HepG2 (cell line): ENCODE measurements around the gene HAPLN3. TPM values are rescaled to one million over a fixed set of nuclear protein-coding genes. Genes with fewer than 3 reads are reported as not detected.
"Not testable (repeated sequence)": the region's sequence is repeated elsewhere in the genome, so short reads cannot be mapped to it uniquely, and the experiment has no call there.

Source experiments
- ATAC-seq: fragments of 200-7000 bp; cut with Tn5 transposase; 3 replicates; pipeline ENCODE4 v1.9.1; 2020; ENCODE audit warnings: mild to moderate bottlenecking, moderate library complexity
- BruUV-seq: library from RNA; stranded (reverse); fragments of 400-500 nt; replicated peaks from 2 replicates; lab custom pipeline; 2021; lab: Mats Ljungman, UMichigan
- CTCF ChIA-PET: fragments of 300-600 bp; formaldehyde crosslinking; extraction: SDS; loops from one replicate; lab custom pipeline; 2021; ENCODE audit warnings: low total read pairs, inconsistent platforms, low intra/inter-chr PET ratio; lab: Yijun Ruan, JAX
- POLR2A ChIA-PET: fragments of 350-600 bp; sonication (Branson Sonifier 250); formaldehyde crosslinking; loops from one replicate; lab custom pipeline; 2020; ENCODE audit warnings: antibody characterized with exemption, inconsistent platforms; lab: Yijun Ruan, JAX
- DNase-seq: peaks from one replicate; pipeline ENCODE4 v3.0.0-alpha.2; 2015; ENCODE audit warnings: low spot score
- FAIRE-seq: peaks from 3 replicates; lab custom pipeline; 2011; peaks lifted over from hg19 to GRCh38; lab: Jason Lieb, UNC
- H2AFZ ChIP-seq: one replicate; pipeline ENCODE4 v1.6.1; 2011; ENCODE audit warnings: low read length, inconsistent platforms
- H3K27ac ChIP-seq: fragments of 300-600 bp; 3 replicates; pipeline ENCODE4 v1.8.0; 2011; ENCODE audit warnings: mixed run types, mild to moderate bottlenecking, mixed read lengths, low read length, inconsistent platforms; ENCODE audit not compliant: insufficient read depth; ENCODE audit errors: extremely low read length
- H3K27me3 ChIP-seq, 2 experiments: fragments of 200-600 bp in 1 of 2; 2 replicates in 1 of 2; 3 replicates in 1 of 2; pipeline versions ENCODE4 v1.6.0 to v1.8.0; 2011; ENCODE audit warnings: low read length in 2 of 2, mild to moderate bottlenecking in 2 of 2, moderate library complexity in 2 of 2, inconsistent platforms in 1 of 2; ENCODE audit not compliant: insufficient read depth in 2 of 2, control insufficient read depth in 1 of 2
- H3K36me3 ChIP-seq, 2 experiments: fragments of 200-600 bp in 1 of 2; replicated peaks in 1 of 2; 2 replicates in 1 of 2; 3 replicates in 1 of 2; pipeline versions ENCODE4 v1.5.1 to v1.8.0; 2011; ENCODE audit warnings: low read length in 2 of 2, inconsistent platforms in 1 of 2; ENCODE audit not compliant: insufficient read depth in 2 of 2, control insufficient read depth in 1 of 2
- H3K4me1 ChIP-seq: 2 replicates; pipeline ENCODE4 v1.5.1; 2012; ENCODE audit warnings: low read length, inconsistent platforms; ENCODE audit not compliant: insufficient read depth
- H3K4me2 ChIP-seq: 2 replicates; pipeline ENCODE4 v1.6.0; 2011; ENCODE audit warnings: low read depth, low read length, inconsistent platforms
- H3K4me3 ChIP-seq, 3 experiments: fragments of 200-600 bp in 1 of 3; sonication (generic), shearing (Covaris generic) in 1 of 3; replicated peaks in 1 of 3; 2 replicates each; pipeline ENCODE4 v1.5.1; 2011 to 2016; ENCODE audit warnings: low read length in 3 of 3, inconsistent platforms in 2 of 3, low read depth in 2 of 3, mild to moderate bottlenecking in 2 of 3, control low read depth in 1 of 3, mixed read lengths in 1 of 3; ENCODE audit not compliant: insufficient read depth in 1 of 3
- H3K79me2 ChIP-seq: one replicate; pipeline ENCODE4 v1.6.1; 2011; ENCODE audit warnings: low read length, inconsistent platforms; ENCODE audit not compliant: insufficient read depth
- H3K9ac ChIP-seq: 2 replicates; pipeline ENCODE4 v1.6.0; 2011; ENCODE audit warnings: mild to moderate bottlenecking, low read depth, low read length, inconsistent platforms; ENCODE audit not compliant: insufficient read depth
- H3K9me3 ChIP-seq: 2 replicates; pipeline ENCODE4 v1.5.1; 2012; ENCODE audit warnings: mild to moderate bottlenecking, low read length
- H4K20me1 ChIP-seq: 2 replicates; pipeline ENCODE4 v1.6.0; 2011; ENCODE audit warnings: inconsistent platforms, mild to moderate bottlenecking, low read length, moderate library complexity; ENCODE audit not compliant: insufficient read depth
- ARNTL ChIP-seq: sonication (generic); formaldehyde crosslinking; IDR thresholded peaks from 2 replicates; pipeline ENCODE4 v1.4.0; 2020; ENCODE audit warnings: mild to moderate bottlenecking, missing genetic modification reagents
- KDM2A ChIP-seq: sonication (generic); formaldehyde crosslinking; IDR thresholded peaks from 2 replicates; pipeline ENCODE4 v1.4.0; 2020; ENCODE audit warnings: low read depth, missing genetic modification reagents, borderline replicate concordance
- MNT ChIP-seq: fragments of 450-650 bp; IDR thresholded peaks from 2 replicates; pipeline ENCODE4 v1.6.1; 2016
- NFIC ChIP-seq: IDR thresholded peaks from 2 replicates; pipeline ENCODE4 v1.6.1; 2012; ENCODE audit warnings: mild to moderate bottlenecking, low read length, inconsistent platforms
- RFXAP ChIP-seq: sonication (generic); formaldehyde crosslinking; IDR thresholded peaks from 2 replicates; pipeline ENCODE4 v1.4.0; 2020; ENCODE audit warnings: missing genetic modification reagents, borderline replicate concordance
- SMYD3 ChIP-seq: sonication (generic); formaldehyde crosslinking; IDR thresholded peaks from 2 replicates; pipeline ENCODE4 v1.8.1; 2023; ENCODE audit warnings: mild to moderate bottlenecking, missing genetic modification reagents
- ZBTB7A ChIP-seq: sonication (generic); formaldehyde crosslinking; IDR thresholded peaks from 2 replicates; pipeline ENCODE4 v1.8.0; 2022; ENCODE audit warnings: mild to moderate bottlenecking, missing genetic modification reagents
- ZMYM2 ChIP-seq: sonication (generic); formaldehyde crosslinking; IDR thresholded peaks from 2 replicates; pipeline ENCODE4 v1.8.0; 2022; ENCODE audit warnings: mild to moderate bottlenecking, missing genetic modification reagents
- ZNF326 ChIP-seq: sonication (generic); formaldehyde crosslinking; IDR thresholded peaks from 2 replicates; pipeline ENCODE4 v1.4.0; 2020; ENCODE audit warnings: missing genetic modification reagents, borderline replicate concordance
- WGBS: methylation state at CpG from one replicate; pipeline ENCODE4 v1.1.6; 2017; ENCODE audit warnings: low lambda C conversion rate; 5-methylcytosine and 5-hydroxymethylcytosine counted together
- in situ Hi-C: cut with HindIII; loops from 2 replicates; pipeline ENCODE4 v1.10.0; 2017; ENCODE audit warnings: low pct_unique_long_range_greater_than_20kb; ENCODE audit not compliant: extremely low pct_ligation_motif_present
- intact Hi-C: fragments of 100-400 bp; cut with micrococcal nuclease; formaldehyde crosslinking; loops from one replicate; pipeline ENCODE4 v1.10.0; 2022; ENCODE audit not compliant: unreplicated experiment
- polyA plus RNA-seq, 8 experiments: library from polyadenylated mRNA; depleted of rRNA in 3 of 8; stranded (reverse) in 7 of 8; unstranded in 1 of 8; fragments of >200 nt; fragmentation: Illumina TruSeq in 4 of 8; extraction: Trizol in 4 of 8; gene quantifications; 2 replicates each; pipeline versions ENCODE4 v1.2.1 to v1.2.3, GENCODE V29; 2011 to 2016; ENCODE audit warnings: low read depth in 4 of 8, missing spikeins in 1 of 8, mixed read lengths in 1 of 8; ENCODE audit not compliant: insufficient read depth in 1 of 8
- total RNA-seq, 5 experiments: library from RNA; depleted of rRNA; stranded (reverse); fragments of >200 nt; fragmentation: Illumina TruSeq; extraction: Trizol; gene quantifications; 2 replicates each; pipeline ENCODE4 v1.2.3, GENCODE V29; 2016; ENCODE audit warnings: low read depth in 1 of 5
- TF ChIP-seq, protein P1 (sequence below): sonication (generic); formaldehyde crosslinking; IDR thresholded peaks from 2 replicates; pipeline ENCODE4 v1.5.0; 2020; ENCODE audit warnings: mild to moderate bottlenecking, missing genetic modification reagents
- TF ChIP-seq, protein P2 (sequence below): sonication (generic); formaldehyde crosslinking; IDR thresholded peaks from 2 replicates; pipeline ENCODE4 v1.5.1; 2020; ENCODE audit warnings: mild to moderate bottlenecking, missing genetic modification reagents, borderline replicate concordance

The HAPLN3 gene
- total and polyA plus RNA-seq, 2 of the 13 experiments (the other 11 are each of a cell fraction or from before 2014, with no cell fraction given) = 0.09 TPM; not detected in 1

GRCh38 chr15:88938802-88939485 is 43.6 kb upstream of the HAPLN3 start (continued):
- no peak for TF ChIP-seq ARNTL

DNA sequence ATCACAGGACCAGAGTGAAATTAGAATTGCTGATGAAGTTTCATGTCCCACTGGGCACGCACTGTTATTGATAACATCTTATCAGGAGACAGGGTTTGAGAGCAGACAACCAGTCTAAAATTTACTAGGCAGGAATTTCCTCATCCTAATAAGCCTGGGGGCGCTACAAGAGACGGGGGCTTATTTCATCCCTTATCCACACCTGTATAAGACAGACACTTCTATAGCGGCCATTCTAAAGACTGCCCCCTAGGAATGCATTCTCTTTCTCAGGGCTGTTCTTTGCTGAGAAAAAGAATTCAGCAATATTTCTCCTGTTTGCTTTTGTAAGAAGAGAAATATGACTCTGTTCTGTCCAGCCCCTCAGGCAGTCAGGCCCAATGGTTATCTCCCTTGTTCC is 39.1 kb upstream of the HAPLN3 start:
- DNase-seq, POLR2A ChIA-PET, H3K27me3 ChIP-seq, H3K4me2 ChIP-seq, BruUV-seq, H3K36me3 ChIP-seq, ATAC-seq, H3K9ac ChIP-seq, H3K4me3 ChIP-seq, H3K27ac ChIP-seq, intact Hi-C loops, H4K20me1 ChIP-seq, in situ Hi-C loops, CTCF ChIA-PET, FAIRE-seq, H2AFZ ChIP-seq, H3K9me3 ChIP-seq, H3K79me2 ChIP-seq: not testable (repeated sequence)
- peaks cover 26% of the 10 kb centered on the region for H3K4me1 ChIP-seq
- WGBS = 66% methylated on average over 3 of the region's 4 CpGs

DNA sequence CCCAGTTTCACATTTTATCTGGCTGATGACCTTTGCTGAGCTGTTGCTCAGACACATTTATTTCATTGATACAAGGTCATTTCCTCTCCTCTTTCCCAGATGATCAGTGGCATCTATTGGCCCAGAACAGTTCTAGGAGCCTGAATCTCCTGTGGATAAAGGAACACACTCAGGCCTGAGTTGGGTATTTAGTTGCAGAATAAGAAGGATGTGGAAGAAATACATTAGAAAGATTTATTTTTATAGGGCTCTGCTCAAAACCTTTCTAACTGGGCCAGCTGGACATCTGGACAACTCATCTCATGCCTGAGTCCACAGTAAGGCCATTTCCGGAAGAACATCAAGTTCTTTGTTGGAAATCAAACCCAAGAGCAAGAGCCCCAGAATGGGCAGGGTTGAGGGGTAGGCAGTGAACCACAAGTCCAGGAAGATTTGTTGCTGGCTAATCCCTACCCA is 37.6 kb upstream of the HAPLN3 start:
- WGBS = 100% methylated on average over 1 of the region's 1 CpG
- BruUV-seq = no TSS peak
- TF ChIP-seq ZBTB7A (CRISPR knock-in tag) = no peak
- TF ChIP-seq, protein P1, sequence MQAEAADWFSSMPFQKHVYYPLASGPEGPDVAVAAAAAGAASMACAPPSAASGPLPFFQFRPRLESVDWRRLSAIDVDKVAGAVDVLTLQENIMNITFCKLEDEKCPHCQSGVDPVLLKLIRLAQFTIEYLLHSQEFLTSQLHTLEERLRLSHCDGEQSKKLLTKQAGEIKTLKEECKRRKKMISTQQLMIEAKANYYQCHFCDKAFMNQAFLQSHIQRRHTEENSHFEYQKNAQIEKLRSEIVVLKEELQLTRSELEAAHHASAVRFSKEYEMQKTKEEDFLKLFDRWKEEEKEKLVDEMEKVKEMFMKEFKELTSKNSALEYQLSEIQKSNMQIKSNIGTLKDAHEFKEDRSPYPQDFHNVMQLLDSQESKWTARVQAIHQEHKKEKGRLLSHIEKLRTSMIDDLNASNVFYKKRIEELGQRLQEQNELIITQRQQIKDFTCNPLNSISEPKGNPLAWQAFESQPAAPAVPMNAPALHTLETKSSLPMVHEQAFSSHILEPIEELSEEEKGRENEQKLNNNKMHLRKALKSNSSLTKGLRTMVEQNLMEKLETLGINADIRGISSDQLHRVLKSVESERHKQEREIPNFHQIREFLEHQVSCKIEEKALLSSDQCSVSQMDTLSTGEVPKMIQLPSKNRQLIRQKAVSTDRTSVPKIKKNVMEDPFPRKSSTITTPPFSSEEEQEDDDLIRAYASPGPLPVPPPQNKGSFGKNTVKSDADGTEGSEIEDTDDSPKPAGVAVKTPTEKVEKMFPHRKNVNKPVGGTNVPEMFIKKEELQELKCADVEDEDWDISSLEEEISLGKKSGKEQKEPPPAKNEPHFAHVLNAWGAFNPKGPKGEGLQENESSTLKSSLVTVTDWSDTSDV (CRISPR knock-in tag) = no peak
- TF ChIP-seq ZNF326 (CRISPR knock-in tag) = no peak
- TF ChIP-seq, protein P2, sequence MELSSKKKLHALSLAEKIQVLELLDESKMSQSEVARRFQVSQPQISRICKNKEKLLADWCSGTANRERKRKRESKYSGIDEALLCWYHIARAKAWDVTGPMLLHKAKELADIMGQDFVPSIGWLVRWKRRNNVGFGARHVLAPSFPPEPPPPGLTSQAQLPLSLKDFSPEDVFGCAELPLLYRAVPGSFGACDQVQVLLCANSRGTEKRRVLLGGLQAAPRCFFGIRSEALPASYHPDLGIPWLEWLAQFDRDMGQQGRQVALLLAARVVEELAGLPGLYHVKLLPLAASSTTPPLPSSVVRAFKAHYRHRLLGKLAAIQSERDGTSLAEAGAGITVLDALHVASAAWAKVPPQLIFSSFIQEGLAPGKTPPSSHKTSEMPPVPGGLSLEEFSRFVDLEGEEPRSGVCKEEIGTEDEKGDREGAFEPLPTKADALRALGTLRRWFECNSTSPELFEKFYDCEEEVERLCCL = no peak
- TF ChIP-seq RFXAP (CRISPR knock-in tag) = no peak
- TF ChIP-seq MNT = no peak
- no peak for TF ChIP-seq ZMYM2 (CRISPR knock-in tag)
- no peak for TF ChIP-seq NFIC
- TF ChIP-seq KDM2A = no peak
- TF ChIP-seq SMYD3 (CRISPR knock-in tag) = no peak

More for the DNA sequence above, 37.6 kb upstream of the HAPLN3 start:
- no peaks in the 10 kb centered on the region for H3K27me3 ChIP-seq
- H3K9ac ChIP-seq = no peak overlapping the region
- DNase-seq (no peak), FAIRE-seq (no peak), ATAC-seq (no peak)
- H3K4me2 ChIP-seq = no peak overlapping the region
- intact Hi-C loops (no loop called here), in situ Hi-C loops (no loop called here)
- no peaks in the 10 kb centered on the region for H3K9me3 ChIP-seq
- H4K20me1 ChIP-seq = no peaks in the 10 kb centered on the region
- H3K79me2 ChIP-seq = no peaks in the 10 kb centered on the region
- no peak overlapping the region for H3K4me3 ChIP-seq
- ChIA-PET CTCF (no interaction called here), POLR2A (no interaction called here)
- peaks cover 26% of the 10 kb centered on the region for H3K4me1 ChIP-seq
- no peak overlapping the region for H3K27ac ChIP-seq
- H3K36me3 ChIP-seq = no peaks in the 10 kb centered on the region
- no peak overlapping the region for H2AFZ ChIP-seq
